ENCODE data around the gene APOH. TPM values are rescaled to one million over a fixed set of nuclear protein-coding genes. Genes with fewer than 3 reads are reported as not detected.

The APOH gene
- total and polyA plus RNA-seq, 2 of the 13 experiments (the other 11 are each of a cell fraction or from before 2014, with no cell fraction given), result 4,846 to 5,748 TPM

DNA sequence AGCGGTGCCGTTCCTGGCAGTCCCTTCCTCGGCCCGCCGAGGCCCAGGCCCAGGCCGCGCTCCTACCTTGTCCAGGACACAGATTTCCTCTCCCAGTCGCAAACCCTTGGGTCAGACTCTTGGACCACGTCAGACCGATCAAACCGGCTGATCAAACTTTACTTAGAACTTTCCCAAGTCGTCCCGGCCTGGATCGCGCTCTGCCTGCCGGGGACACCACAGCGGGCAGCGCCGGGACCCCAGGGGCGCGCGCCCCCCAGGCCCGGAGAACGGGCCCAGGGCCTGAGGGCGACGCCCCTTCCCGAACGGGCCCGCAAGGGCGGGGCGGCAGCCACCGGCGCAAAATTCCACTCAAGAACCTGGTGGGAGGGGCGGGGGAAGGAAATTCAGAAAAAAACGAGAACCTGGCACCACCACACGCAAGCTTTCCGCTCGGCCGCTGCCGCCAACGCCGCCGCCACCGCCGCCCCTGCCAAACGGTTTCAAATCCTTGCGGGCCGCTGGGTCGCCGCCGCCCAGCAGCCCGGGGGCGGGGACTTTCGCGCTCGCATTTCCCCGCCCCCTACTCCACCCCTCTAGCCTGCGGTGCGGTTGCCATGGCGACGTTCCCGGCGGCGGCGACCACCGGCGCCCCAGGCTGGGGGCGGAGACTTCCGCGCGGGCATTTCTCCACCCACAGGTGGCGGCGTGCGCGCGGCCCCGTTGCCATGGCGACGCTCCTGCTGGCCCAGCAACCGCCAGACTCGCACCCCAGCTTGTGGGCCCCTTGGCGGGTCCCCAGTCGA lies 37.4 kb downstream of the APOH start, which contains the start of gene CEP112 (continued):
- TF ChIP-seq, protein P1, sequence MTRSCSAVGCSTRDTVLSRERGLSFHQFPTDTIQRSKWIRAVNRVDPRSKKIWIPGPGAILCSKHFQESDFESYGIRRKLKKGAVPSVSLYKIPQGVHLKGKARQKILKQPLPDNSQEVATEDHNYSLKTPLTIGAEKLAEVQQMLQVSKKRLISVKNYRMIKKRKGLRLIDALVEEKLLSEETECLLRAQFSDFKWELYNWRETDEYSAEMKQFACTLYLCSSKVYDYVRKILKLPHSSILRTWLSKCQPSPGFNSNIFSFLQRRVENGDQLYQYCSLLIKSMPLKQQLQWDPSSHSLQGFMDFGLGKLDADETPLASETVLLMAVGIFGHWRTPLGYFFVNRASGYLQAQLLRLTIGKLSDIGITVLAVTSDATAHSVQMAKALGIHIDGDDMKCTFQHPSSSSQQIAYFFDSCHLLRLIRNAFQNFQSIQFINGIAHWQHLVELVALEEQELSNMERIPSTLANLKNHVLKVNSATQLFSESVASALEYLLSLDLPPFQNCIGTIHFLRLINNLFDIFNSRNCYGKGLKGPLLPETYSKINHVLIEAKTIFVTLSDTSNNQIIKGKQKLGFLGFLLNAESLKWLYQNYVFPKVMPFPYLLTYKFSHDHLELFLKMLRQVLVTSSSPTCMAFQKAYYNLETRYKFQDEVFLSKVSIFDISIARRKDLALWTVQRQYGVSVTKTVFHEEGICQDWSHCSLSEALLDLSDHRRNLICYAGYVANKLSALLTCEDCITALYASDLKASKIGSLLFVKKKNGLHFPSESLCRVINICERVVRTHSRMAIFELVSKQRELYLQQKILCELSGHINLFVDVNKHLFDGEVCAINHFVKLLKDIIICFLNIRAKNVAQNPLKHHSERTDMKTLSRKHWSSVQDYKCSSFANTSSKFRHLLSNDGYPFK (CRISPR knock-in tag; IDR thresholded peaks at IDR 0.05; ENCODE audit: borderline replicate concordance), result no peak; the same call in 1 of the 2 replicates
- TF ChIP-seq TMF1 (CRISPR knock-in tag; IDR thresholded peaks at IDR 0.05; ENCODE audit: low read depth) (0 out of 2 replicates have a peak, but pooled peaks have one; percentile 68), ZC3H13 (CRISPR knock-in tag; IDR thresholded peaks at IDR 0.05) (no peak), GABPB1 (CRISPR knock-in tag; IDR thresholded peaks at IDR 0.05) (peak; percentile 86), GATA4 (IDR thresholded peaks at IDR 0.05; ENCODE audit: borderline replicate concordance, low read depth) (no peak), NFYB (CRISPR knock-in tag; IDR thresholded peaks at IDR 0.05) (no peak), ZNF644 (CRISPR knock-in tag; IDR thresholded peaks at IDR 0.05; ENCODE audit: low read depth) (no peak), NFE2L1 (CRISPR knock-in tag; IDR thresholded peaks at IDR 0.05; ENCODE audit: borderline replicate concordance) (no peak)
- TF ChIP-seq, protein P2, sequence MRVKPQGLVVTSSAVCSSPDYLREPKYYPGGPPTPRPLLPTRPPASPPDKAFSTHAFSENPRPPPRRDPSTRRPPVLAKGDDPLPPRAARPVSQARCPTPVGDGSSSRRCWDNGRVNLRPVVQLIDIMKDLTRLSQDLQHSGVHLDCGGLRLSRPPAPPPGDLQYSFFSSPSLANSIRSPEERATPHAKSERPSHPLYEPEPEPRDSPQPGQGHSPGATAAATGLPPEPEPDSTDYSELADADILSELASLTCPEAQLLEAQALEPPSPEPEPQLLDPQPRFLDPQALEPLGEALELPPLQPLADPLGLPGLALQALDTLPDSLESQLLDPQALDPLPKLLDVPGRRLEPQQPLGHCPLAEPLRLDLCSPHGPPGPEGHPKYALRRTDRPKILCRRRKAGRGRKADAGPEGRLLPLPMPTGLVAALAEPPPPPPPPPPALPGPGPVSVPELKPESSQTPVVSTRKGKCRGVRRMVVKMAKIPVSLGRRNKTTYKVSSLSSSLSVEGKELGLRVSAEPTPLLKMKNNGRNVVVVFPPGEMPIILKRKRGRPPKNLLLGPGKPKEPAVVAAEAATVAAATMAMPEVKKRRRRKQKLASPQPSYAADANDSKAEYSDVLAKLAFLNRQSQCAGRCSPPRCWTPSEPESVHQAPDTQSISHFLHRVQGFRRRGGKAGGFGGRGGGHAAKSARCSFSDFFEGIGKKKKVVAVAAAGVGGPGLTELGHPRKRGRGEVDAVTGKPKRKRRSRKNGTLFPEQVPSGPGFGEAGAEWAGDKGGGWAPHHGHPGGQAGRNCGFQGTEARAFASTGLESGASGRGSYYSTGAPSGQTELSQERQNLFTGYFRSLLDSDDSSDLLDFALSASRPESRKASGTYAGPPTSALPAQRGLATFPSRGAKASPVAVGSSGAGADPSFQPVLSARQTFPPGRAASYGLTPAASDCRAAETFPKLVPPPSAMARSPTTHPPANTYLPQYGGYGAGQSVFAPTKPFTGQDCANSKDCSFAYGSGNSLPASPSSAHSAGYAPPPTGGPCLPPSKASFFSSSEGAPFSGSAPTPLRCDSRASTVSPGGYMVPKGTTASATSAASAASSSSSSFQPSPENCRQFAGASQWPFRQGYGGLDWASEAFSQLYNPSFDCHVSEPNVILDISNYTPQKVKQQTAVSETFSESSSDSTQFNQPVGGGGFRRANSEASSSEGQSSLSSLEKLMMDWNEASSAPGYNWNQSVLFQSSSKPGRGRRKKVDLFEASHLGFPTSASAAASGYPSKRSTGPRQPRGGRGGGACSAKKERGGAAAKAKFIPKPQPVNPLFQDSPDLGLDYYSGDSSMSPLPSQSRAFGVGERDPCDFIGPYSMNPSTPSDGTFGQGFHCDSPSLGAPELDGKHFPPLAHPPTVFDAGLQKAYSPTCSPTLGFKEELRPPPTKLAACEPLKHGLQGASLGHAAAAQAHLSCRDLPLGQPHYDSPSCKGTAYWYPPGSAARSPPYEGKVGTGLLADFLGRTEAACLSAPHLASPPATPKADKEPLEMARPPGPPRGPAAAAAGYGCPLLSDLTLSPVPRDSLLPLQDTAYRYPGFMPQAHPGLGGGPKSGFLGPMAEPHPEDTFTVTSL (CRISPR knock-in tag; IDR thresholded peaks at IDR 0.05; ENCODE audit: borderline replicate concordance), result no peak
- TF ChIP-seq, protein P3, sequence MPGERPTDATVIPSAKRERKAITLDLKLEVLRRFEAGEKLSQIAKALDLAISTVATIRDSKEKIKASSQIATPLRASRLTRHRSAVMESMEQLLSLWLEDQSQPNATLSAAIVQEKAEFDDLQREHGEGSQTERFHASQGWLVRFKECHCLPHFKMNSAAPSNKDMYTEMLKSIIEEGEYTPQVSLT (CRISPR knock-in tag; IDR thresholded peaks at IDR 0.05; ENCODE audit: borderline replicate concordance, low read depth), result 0 out of 2 replicates have a peak, but pooled peaks have one; percentile 18
- TF ChIP-seq, protein P4, sequence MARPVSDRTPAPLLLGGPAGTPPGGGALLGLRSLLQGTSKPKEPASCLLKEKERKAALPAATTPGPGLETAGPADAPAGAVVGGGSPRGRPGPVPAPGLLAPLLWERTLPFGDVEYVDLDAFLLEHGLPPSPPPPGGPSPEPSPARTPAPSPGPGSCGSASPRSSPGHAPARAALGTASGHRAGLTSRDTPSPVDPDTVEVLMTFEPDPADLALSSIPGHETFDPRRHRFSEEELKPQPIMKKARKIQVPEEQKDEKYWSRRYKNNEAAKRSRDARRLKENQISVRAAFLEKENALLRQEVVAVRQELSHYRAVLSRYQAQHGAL (CRISPR knock-in tag; IDR thresholded peaks at IDR 0.05; ENCODE audit: not compliant biosample characterization), result no peak
- TF ChIP-seq, protein P5, sequence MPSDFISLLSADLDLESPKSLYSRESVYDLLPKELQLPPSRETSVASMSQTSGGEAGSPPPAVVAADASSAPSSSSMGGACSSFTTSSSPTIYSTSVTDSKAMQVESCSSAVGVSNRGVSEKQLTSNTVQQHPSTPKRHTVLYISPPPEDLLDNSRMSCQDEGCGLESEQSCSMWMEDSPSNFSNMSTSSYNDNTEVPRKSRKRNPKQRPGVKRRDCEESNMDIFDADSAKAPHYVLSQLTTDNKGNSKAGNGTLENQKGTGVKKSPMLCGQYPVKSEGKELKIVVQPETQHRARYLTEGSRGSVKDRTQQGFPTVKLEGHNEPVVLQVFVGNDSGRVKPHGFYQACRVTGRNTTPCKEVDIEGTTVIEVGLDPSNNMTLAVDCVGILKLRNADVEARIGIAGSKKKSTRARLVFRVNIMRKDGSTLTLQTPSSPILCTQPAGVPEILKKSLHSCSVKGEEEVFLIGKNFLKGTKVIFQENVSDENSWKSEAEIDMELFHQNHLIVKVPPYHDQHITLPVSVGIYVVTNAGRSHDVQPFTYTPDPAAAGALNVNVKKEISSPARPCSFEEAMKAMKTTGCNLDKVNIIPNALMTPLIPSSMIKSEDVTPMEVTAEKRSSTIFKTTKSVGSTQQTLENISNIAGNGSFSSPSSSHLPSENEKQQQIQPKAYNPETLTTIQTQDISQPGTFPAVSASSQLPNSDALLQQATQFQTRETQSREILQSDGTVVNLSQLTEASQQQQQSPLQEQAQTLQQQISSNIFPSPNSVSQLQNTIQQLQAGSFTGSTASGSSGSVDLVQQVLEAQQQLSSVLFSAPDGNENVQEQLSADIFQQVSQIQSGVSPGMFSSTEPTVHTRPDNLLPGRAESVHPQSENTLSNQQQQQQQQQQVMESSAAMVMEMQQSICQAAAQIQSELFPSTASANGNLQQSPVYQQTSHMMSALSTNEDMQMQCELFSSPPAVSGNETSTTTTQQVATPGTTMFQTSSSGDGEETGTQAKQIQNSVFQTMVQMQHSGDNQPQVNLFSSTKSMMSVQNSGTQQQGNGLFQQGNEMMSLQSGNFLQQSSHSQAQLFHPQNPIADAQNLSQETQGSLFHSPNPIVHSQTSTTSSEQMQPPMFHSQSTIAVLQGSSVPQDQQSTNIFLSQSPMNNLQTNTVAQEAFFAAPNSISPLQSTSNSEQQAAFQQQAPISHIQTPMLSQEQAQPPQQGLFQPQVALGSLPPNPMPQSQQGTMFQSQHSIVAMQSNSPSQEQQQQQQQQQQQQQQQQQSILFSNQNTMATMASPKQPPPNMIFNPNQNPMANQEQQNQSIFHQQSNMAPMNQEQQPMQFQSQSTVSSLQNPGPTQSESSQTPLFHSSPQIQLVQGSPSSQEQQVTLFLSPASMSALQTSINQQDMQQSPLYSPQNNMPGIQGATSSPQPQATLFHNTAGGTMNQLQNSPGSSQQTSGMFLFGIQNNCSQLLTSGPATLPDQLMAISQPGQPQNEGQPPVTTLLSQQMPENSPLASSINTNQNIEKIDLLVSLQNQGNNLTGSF (CRISPR knock-in tag; IDR thresholded peaks at IDR 0.05), result 0 out of 2 replicates have a peak, but pooled peaks have one; percentile 66

Measured in HepG2 (cell line).